H1 (cell line): ENCODE data around the gene DCTPP1. TPM values are rescaled to one million over a fixed set of nuclear protein-coding genes. Genes with fewer than 3 reads are reported as not detected.

Experiments used
- CTCF ChIA-PET: fragments of 300-600 bp; sonication (Branson Sonifier 250); formaldehyde crosslinking; loops from one replicate; lab custom pipeline; 2021; ENCODE audit not compliant: partially characterized antibody; lab: Charles Lee
- POLR2A ChIA-PET: fragments of 300-600 bp; sonication (Branson Sonifier 250); formaldehyde crosslinking; loops from one replicate; lab custom pipeline; 2021; ENCODE audit warnings: inconsistent platforms; ENCODE audit not compliant: partially characterized antibody; lab: Charles Lee
- DNase-seq, 2 experiments: peaks; one replicate each; pipeline versions ENCODE4 v3.0.0 to v3.0.0-alpha.2; 2010 to 2022; ENCODE audit warnings: low spot score in 2 of 2, low read depth in 1 of 2, mixed read lengths in 1 of 2
- FAIRE-seq: peaks from 2 replicates; lab custom pipeline; 2011; peaks lifted over from hg19 to GRCh38; lab: Jason Lieb, UNC
- H2AFZ ChIP-seq: 2 replicates; pipeline ENCODE4 v1.8.1; 2012; ENCODE audit warnings: low read length, inconsistent platforms
- H2AK5ac ChIP-seq: 2 replicates; pipeline ENCODE4 v1.6.1; 2013; ENCODE audit warnings: low read depth, low read length
- H2BK120ac ChIP-seq: replicated peaks from 2 replicates; pipeline ENCODE3; 2013; ENCODE audit warnings: low read depth, low read length, inconsistent platforms
- H2BK12ac ChIP-seq: 2 replicates; pipeline ENCODE4 v1.6.1; 2013; ENCODE audit warnings: low read depth, low read length
- H2BK15ac ChIP-seq: 2 replicates; pipeline ENCODE4 v1.6.1; 2013; ENCODE audit warnings: low read length
- H2BK20ac ChIP-seq: 2 replicates; pipeline ENCODE4 v1.6.1; 2013; ENCODE audit warnings: low read length
- H2BK5ac ChIP-seq: 2 replicates; pipeline ENCODE4 v1.6.1; 2013; ENCODE audit warnings: low read depth, low read length
- H3K14ac ChIP-seq: 2 replicates; pipeline ENCODE4 v1.6.1; 2013; ENCODE audit warnings: inconsistent platforms; ENCODE audit not compliant: insufficient read length
- H3K18ac ChIP-seq: 2 replicates; pipeline ENCODE4 v1.6.1; 2013; ENCODE audit warnings: low read length; ENCODE audit errors: extremely low read depth
- H3K23ac ChIP-seq: 2 replicates; pipeline ENCODE4 v1.6.1; 2013; ENCODE audit warnings: inconsistent platforms; ENCODE audit not compliant: insufficient read length
- H3K23me2 ChIP-seq: 2 replicates; pipeline ENCODE4 v1.6.1; 2013; ENCODE audit warnings: low read depth, low read length
- H3K27ac ChIP-seq: 2 replicates; pipeline ENCODE4 v1.6.1; 2011; ENCODE audit warnings: low read depth, low read length, inconsistent platforms
- H3K27me3 ChIP-seq, 4 experiments: replicated peaks in 1 of 4; 1 replicate in 1 of 4; 2 replicates in 3 of 4; pipeline versions ENCODE4 v1.6.1 to v1.8.1; 2011 to 2013; ENCODE audit warnings: low read length in 3 of 4, mild to moderate bottlenecking in 3 of 4, inconsistent platforms in 2 of 4, mixed read lengths in 2 of 4, moderate library complexity in 1 of 4; ENCODE audit not compliant: control insufficient read depth in 3 of 4, insufficient read depth in 3 of 4; ENCODE audit errors: extremely low read depth in 1 of 4
- H3K36me3 ChIP-seq, 4 experiments: 2 replicates each; pipeline versions ENCODE4 v1.6.1 to v1.8.1; 2011 to 2013; ENCODE audit warnings: mild to moderate bottlenecking in 4 of 4, low read length in 3 of 4, moderate library complexity in 2 of 4, control low read depth in 1 of 4, inconsistent platforms in 1 of 4; ENCODE audit not compliant: insufficient read depth in 4 of 4, control insufficient read depth in 2 of 4
- H3K4ac ChIP-seq: replicated peaks from 2 replicates; pipeline ENCODE3; 2013; ENCODE audit warnings: low read length, low read depth, mixed read lengths, inconsistent platforms; ENCODE audit not compliant: insufficient read length
- H3K4me1 ChIP-seq, 4 experiments: replicated peaks in 1 of 4; 1 replicate in 1 of 4; 2 replicates in 3 of 4; pipeline versions ENCODE4 v1.6.1 to v1.8.1; 2011 to 2013; ENCODE audit warnings: low read length in 3 of 4, inconsistent platforms in 2 of 4, mixed read lengths in 1 of 4; ENCODE audit not compliant: insufficient read depth in 4 of 4, control insufficient read depth in 3 of 4
- H3K4me2 ChIP-seq, 2 experiments: 2 replicates each; pipeline versions ENCODE4 v1.6.1 to v1.8.1; 2011 to 2013; ENCODE audit warnings: low read depth in 2 of 2, low read length in 2 of 2, control low read depth in 1 of 2, inconsistent platforms in 1 of 2, mild to moderate bottlenecking in 1 of 2; ENCODE audit not compliant: insufficient read depth in 1 of 2
- H3K4me3 ChIP-seq, 4 experiments: fragments of 200-600, 300-600 bp in 1 of 4; sonication (generic), shearing (Covaris generic), sonication (Bioruptor Twin) in 1 of 4; 2 replicates each; pipeline versions ENCODE4 v1.5.1 to v1.8.1; 2011 to 2016; ENCODE audit warnings: low read length in 4 of 4, low read depth in 3 of 4, control low read depth in 2 of 4, inconsistent platforms in 2 of 4, mild to moderate bottlenecking in 2 of 4, mixed read lengths in 1 of 4, moderate library complexity in 1 of 4; ENCODE audit not compliant: insufficient read depth in 2 of 4; ENCODE audit errors: extremely low read depth in 1 of 4
- H3K56ac ChIP-seq: replicated peaks from 2 replicates; pipeline ENCODE3; 2013; ENCODE audit warnings: low read depth, mild to moderate bottlenecking, mixed read lengths, low read length, inconsistent platforms; ENCODE audit not compliant: insufficient read length
- H3K79me1 ChIP-seq: 2 replicates; pipeline ENCODE4 v1.6.1; 2013; ENCODE audit warnings: low read depth, low read length, control low read depth
- H3K79me2 ChIP-seq, 2 experiments: 2 replicates each; pipeline versions ENCODE4 v1.6.1 to v1.8.1; 2012 to 2013; ENCODE audit warnings: low read length in 2 of 2, mild to moderate bottlenecking in 2 of 2, inconsistent platforms in 1 of 2; ENCODE audit not compliant: insufficient read depth in 2 of 2, control insufficient read depth in 1 of 2
- H3K9ac ChIP-seq, 4 experiments: replicated peaks in 1 of 4; 1 replicate in 1 of 4; 2 replicates in 3 of 4; pipeline versions ENCODE4 v1.6.1 to v1.8.1; 2011 to 2013; ENCODE audit warnings: low read depth in 3 of 4, low read length in 3 of 4, control low read depth in 2 of 4, mild to moderate bottlenecking in 2 of 4, moderate library complexity in 2 of 4, inconsistent platforms in 1 of 4; ENCODE audit errors: extremely low read depth in 1 of 4
- H3K9me3 ChIP-seq, 2 experiments: 2 replicates each; pipeline versions ENCODE4 v1.6.1 to v1.8.1; 2012 to 2013; ENCODE audit warnings: mild to moderate bottlenecking in 2 of 2, moderate library complexity in 2 of 2, control low read depth in 1 of 2, inconsistent platforms in 1 of 2, low read depth in 1 of 2, low read length in 1 of 2, mixed read lengths in 1 of 2; ENCODE audit not compliant: insufficient read depth in 2 of 2
- H4K20me1 ChIP-seq, 2 experiments: replicated peaks in 1 of 2; 2 replicates each; pipeline versions ENCODE3 to v1.8.1; 2011 to 2013; ENCODE audit warnings: inconsistent platforms in 2 of 2, low read length in 2 of 2, mild to moderate bottlenecking in 1 of 2; ENCODE audit not compliant: insufficient read depth in 2 of 2, control insufficient read depth in 1 of 2
- H4K5ac ChIP-seq: 2 replicates; pipeline ENCODE4 v1.6.1; 2013; ENCODE audit warnings: low read length, low read depth, mixed read lengths, inconsistent platforms; ENCODE audit not compliant: insufficient read length
- H4K8ac ChIP-seq: 2 replicates; pipeline ENCODE4 v1.8.0; 2013; ENCODE audit warnings: mild to moderate bottlenecking, moderate library complexity, low read length, inconsistent platforms; ENCODE audit not compliant: insufficient read depth; ENCODE audit errors: extremely low read depth
- H4K91ac ChIP-seq: replicated peaks from 2 replicates; pipeline ENCODE3; 2013; ENCODE audit warnings: low read length, mixed read lengths, inconsistent platforms; ENCODE audit not compliant: insufficient read length
- CBX5 ChIP-seq: fragments of 300-800, 300-1000 bp; sonication (generic); IDR thresholded peaks from 2 replicates; pipeline ENCODE4 v1.7.1; 2016; ENCODE audit warnings: antibody characterized with exemption, low read length, low read depth
- KDM5A ChIP-seq: fragments of 200-600 bp; IDR thresholded peaks from 2 replicates; pipeline ENCODE4 v1.7.1; 2012; ENCODE audit warnings: mild to moderate bottlenecking, low read length, inconsistent platforms, mixed read lengths
- POLR2A ChIP-seq, 2 experiments: IDR thresholded peaks; 1 replicate in 1 of 2; 2 replicates in 1 of 2; pipeline ENCODE4 v1.6.1; 2011; ENCODE audit warnings: low read depth in 2 of 2, low read length in 2 of 2, mild to moderate bottlenecking in 2 of 2; ENCODE audit errors: control extremely low read depth in 1 of 2
- SP4 ChIP-seq: IDR thresholded peaks from 2 replicates; pipeline ENCODE4 v1.6.1; 2012; ENCODE audit warnings: low read length, inconsistent platforms
- WGBS, 2 experiments: shearing (Covaris generic) in 1 of 2; methylation state at CpG; one replicate each; pipeline versions ENCODE4 v1.1.6 to v1.1.7; 2013 to 2015; ENCODE audit warnings: low lambda C conversion rate in 2 of 2, mixed read lengths in 2 of 2, inconsistent platforms in 1 of 2, low coverage in 1 of 2, missing lambda C conversion rate in 1 of 2; ENCODE audit not compliant: insufficient replicate concordance in 2 of 2, insufficient coverage in 1 of 2, insufficient read length in 1 of 2; ENCODE audit errors: extremely low coverage in 1 of 2, missing lambda C conversion rate in 1 of 2; 5-methylcytosine and 5-hydroxymethylcytosine counted together
- polyA plus RNA-seq, 7 experiments: library from polyadenylated mRNA; depleted of rRNA in 3 of 7; stranded (reverse) in 5 of 7; unstranded in 2 of 7; fragments of >200 nt in 5 of 7; fragments of 200-250 nt in 2 of 7; gene quantifications; 1 replicate in 5 of 7; 2 replicates in 1 of 7; 4 replicates in 1 of 7; pipeline versions ENCODE4 v1.2.1 to v1.2.3, GENCODE V29; 2011 to 2013; ENCODE audit warnings: missing spikeins in 2 of 7, mixed read lengths in 2 of 7
- total RNA-seq: library from RNA; stranded (reverse); fragmentation: NEBNext Ultra II Directional; extraction: Animal tissue kit (Norgen Biotek cat#: 25700); gene quantifications from 2 replicates; pipeline ENCODE4 v1.2.1, GENCODE V29; 2021
- TF ChIP-seq, protein P1 (sequence below): IDR thresholded peaks from 2 replicates; pipeline ENCODE4 v1.6.1; 2012; ENCODE audit warnings: inconsistent platforms

The DCTPP1 gene
- total and polyA plus RNA-seq, 2 of the 8 experiments (the other 6 are each of a cell fraction or from before 2014, with no cell fraction given): 94.5 to 103 TPM

DNA sequence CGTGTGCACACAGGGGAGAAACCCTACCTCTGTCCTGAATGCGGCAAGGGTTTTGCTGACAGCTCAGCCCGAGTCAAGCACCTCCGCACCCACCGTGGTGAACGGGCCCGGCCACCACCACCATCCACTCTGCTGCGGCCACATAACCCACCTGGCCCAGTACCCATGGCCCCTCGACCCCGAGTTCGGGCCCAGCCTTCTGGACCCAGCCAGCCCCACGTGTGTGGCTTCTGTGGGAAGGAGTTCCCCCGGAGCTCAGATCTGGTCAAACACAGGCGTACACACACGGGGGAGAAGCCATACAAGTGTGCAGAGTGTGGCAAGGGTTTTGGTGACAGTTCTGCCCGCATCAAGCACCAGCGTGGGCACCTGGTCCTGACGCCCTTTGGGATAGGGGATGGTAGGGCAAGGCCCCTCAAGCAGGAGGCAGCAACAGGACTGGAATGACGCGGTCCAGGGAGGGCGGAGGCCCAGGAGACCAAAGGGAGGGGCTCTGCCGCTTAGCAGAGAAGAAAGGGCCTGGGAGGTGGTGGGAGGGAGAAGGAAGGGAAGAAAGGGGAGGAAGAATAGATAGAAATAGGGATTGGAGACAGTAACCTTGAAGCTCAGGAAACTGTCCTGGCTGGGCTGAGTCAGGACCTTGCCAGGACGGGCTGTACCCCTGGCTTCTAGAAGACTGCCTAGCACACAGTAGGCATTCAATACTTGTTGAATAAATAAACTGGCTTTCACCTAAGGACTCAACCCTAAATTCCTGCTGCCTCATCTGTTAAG is 31.0 kb downstream of the DCTPP1 start:
- WGBS, 2 experiments: 87% methylated on average over 22 of the region's 23 CpGs; no CpG with 5 or more reads in 1 of the 2 experiments
- Histone ChIP-seq H4K5ac (no peak overlapping the region), H2BK120ac (no peak overlapping the region), H3K36me3 (peaks cover 4 to 21% (median 14%) of the 10 kb centered on the region in 4 experiments; a peak in 6 of 8 replicates), H3K4me1 (peaks cover 0 to 15% (median 8%) of the 10 kb centered on the region in 4 experiments; a peak in 6 of 7 replicates), H3K27me3 (no peaks in the 10 kb centered on the region; a peak in 1 of 7 replicates), H3K4ac (no peak overlapping the region), H2BK20ac (no peak overlapping the region), H3K9me3 (no peaks in the 10 kb centered on the region), H2AFZ (no peak overlapping the region), H3K23me2 (peaks cover 11% of the 10 kb centered on the region; the same call in 1 of the 2 replicates), H2AK5ac (no peak overlapping the region), H3K9ac (no peak overlapping the region; a peak in 2 of 7 replicates), H3K4me3 (peak overlapping the region in 1 of 4 experiments; percentile 65; a peak in 1 of 8 replicates), H4K20me1 (peaks cover 12 to 17% of the 10 kb centered on the region in 2 experiments), H4K8ac (peak overlapping the region; percentile 51; the same call in 1 of the 2 replicates), H3K14ac (no peak overlapping the region), H3K79me1 (no peaks in the 10 kb centered on the region; the same call in 1 of the 2 replicates), H2BK15ac (no peak overlapping the region), H3K23ac (no peak overlapping the region), H2BK12ac (no peak overlapping the region), H4K91ac (peak overlapping the region; percentile 66), H3K56ac (no peak overlapping the region), H2BK5ac (no peak overlapping the region), H3K27ac (no peak overlapping the region), H3K4me2 (peak overlapping the region; percentile 79 to 93; a peak in 2 of 4 replicates), H3K79me2 (peaks cover 5 to 21% of the 10 kb centered on the region in 2 experiments; a peak in 2 of 4 replicates), H3K18ac (no peak overlapping the region)
- DNase-seq (peak in 1 of 2 experiments; percentile 44), FAIRE-seq (no peak)
- ChIA-PET POLR2A (interaction anchor here (0.8 to 12.6 kb wide), 16 partner anchors 9 to 216 kb away, joined by 3 to 151 read pairs (median 4); partner anchors contain the start of genes CD2BP2, MYL11, SEPTIN1 and ZNF747), CTCF (interaction anchor here (0.7 to 2.6 kb wide), 6 partner anchors 10 to 260 kb away, joined by 3 to 23 read pairs (median 4); partner anchors contain the start of genes FBRS, SEPTIN1 and ZNF771)
- no peak for TF ChIP-seq SP4
- peak in 1 of 2 experiments; percentile 5; a peak in 1 of 3 replicates for TF ChIP-seq POLR2A (IDR thresholded peaks at IDR 0.05; ENCODE audit: control extremely low read depth in 1 of 2, low read depth in 2 of 2, low read length in 2 of 2)
- TF ChIP-seq, protein P1, sequence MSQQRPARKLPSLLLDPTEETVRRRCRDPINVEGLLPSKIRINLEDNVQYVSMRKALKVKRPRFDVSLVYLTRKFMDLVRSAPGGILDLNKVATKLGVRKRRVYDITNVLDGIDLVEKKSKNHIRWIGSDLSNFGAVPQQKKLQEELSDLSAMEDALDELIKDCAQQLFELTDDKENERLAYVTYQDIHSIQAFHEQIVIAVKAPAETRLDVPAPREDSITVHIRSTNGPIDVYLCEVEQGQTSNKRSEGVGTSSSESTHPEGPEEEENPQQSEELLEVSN: no peak
- TF ChIP-seq KDM5A: no peak
- no peak for TF ChIP-seq CBX5
